ENCODE data around the gene ARID5A.

The ARID5A gene

GRCh38 chr2:96546321-96546720 lies 9.8 kb downstream of the ARID5A start:
- ChIA-PET CTCF (interaction anchor here (0.8 kb wide), 1 partner anchor 37 kb away, joined by 3 read pairs; no protein-coding TSS in a partner anchor), POLR2A (no interaction called here)
- DNase-seq (ENCODE audit: extremely low spot score): no peak
- TF ChIP-seq L3MBTL2 (conservative IDR thresholded peaks at IDR 0.05): no peak
- TF ChIP-seq ZNF384 (IDR thresholded peaks at IDR 0.05): no peak
- no peak for TF ChIP-seq SP1 (IDR thresholded peaks at IDR 0.05)
- no peak for TF ChIP-seq FOXK2 (IDR thresholded peaks at IDR 0.05)
- TF ChIP-seq TARDBP (IDR thresholded peaks at IDR 0.05): no peak
- TF ChIP-seq NFRKB (IDR thresholded peaks at IDR 0.05): no peak
- no peak for TF ChIP-seq BHLHE40 (IDR thresholded peaks at IDR 0.05; ENCODE audit: borderline replicate concordance)
- no peak for TF ChIP-seq SUZ12 (IDR thresholded peaks at IDR 0.05)
- TF ChIP-seq HDGF (IDR thresholded peaks at IDR 0.05; ENCODE audit: borderline replicate concordance): no peak
- no peak for TF ChIP-seq PKNOX1 (IDR thresholded peaks at IDR 0.05)

GRCh38 chr2:96546797-96547196 lies 10.2 kb downstream of the ARID5A start:
- no peak for DNase-seq (ENCODE audit: extremely low spot score)
- ChIA-PET POLR2A (interaction anchor here (0.6 kb wide), 1 partner anchor 10 kb away, joined by 3 read pairs; no protein-coding TSS in a partner anchor), CTCF (interaction anchor here (0.8 to 1.0 kb wide), 2 partner anchors 11 to 37 kb away, joined by 3 read pairs; no protein-coding TSS in a partner anchor)
- no peak for TF ChIP-seq CTBP1 (IDR thresholded peaks at IDR 0.05; ENCODE audit: borderline replicate concordance)
- no peak for TF ChIP-seq ARNT (IDR thresholded peaks at IDR 0.05)
- no peak for TF ChIP-seq FOXM1 (IDR thresholded peaks at IDR 0.05; ENCODE audit: borderline replicate concordance)
- TF ChIP-seq PKNOX1 (IDR thresholded peaks at IDR 0.05): no peak
- TF ChIP-seq SUZ12 (IDR thresholded peaks at IDR 0.05): no peak

GRCh38 chr2:96547203-96547641 lies 10.7 kb downstream of the ARID5A start:
- ChIA-PET CTCF (interaction anchor here (1.0 kb wide), 1 partner anchor 10 kb away, joined by 3 read pairs; no protein-coding TSS in a partner anchor), POLR2A (interaction anchor here (0.6 to 1.1 kb wide), 2 partner anchors 10 to 241 kb away, joined by 3 read pairs; no protein-coding TSS in a partner anchor)
- TF ChIP-seq TARDBP (IDR thresholded peaks at IDR 0.05): no peak
- no peak for TF ChIP-seq NFRKB (IDR thresholded peaks at IDR 0.05)
- TF ChIP-seq ARNT (IDR thresholded peaks at IDR 0.05): no peak
- TF ChIP-seq LEF1 (IDR thresholded peaks at IDR 0.05; ENCODE audit: borderline replicate concordance): no peak
- TF ChIP-seq FOXK2 (IDR thresholded peaks at IDR 0.05): no peak
- no peak for TF ChIP-seq FOXM1 (IDR thresholded peaks at IDR 0.05; ENCODE audit: borderline replicate concordance)
- TF ChIP-seq FOXA1 (IDR thresholded peaks at IDR 0.05): no peak
- no peak for TF ChIP-seq SUZ12 (IDR thresholded peaks at IDR 0.05)
- TF ChIP-seq SP1 (IDR thresholded peaks at IDR 0.05): no peak
- TF ChIP-seq PKNOX1 (IDR thresholded peaks at IDR 0.05): no peak
- TF ChIP-seq CTBP1 (IDR thresholded peaks at IDR 0.05; ENCODE audit: borderline replicate concordance): no peak
- TF ChIP-seq ZNF384 (IDR thresholded peaks at IDR 0.05): no peak
- no peak for TF ChIP-seq BHLHE40 (IDR thresholded peaks at IDR 0.05; ENCODE audit: borderline replicate concordance)
- TF ChIP-seq L3MBTL2 (conservative IDR thresholded peaks at IDR 0.05): no peak
- TF ChIP-seq HDGF (IDR thresholded peaks at IDR 0.05; ENCODE audit: borderline replicate concordance): no peak
- TF ChIP-seq ELF4 (IDR thresholded peaks at IDR 0.05): no peak
- no peak for DNase-seq (ENCODE audit: extremely low spot score)

GRCh38 chr2:96547731-96548171 lies 11.2 kb downstream of the ARID5A start:
- no peak for DNase-seq (ENCODE audit: extremely low spot score)
- TF ChIP-seq NFRKB (IDR thresholded peaks at IDR 0.05) (no peak), L3MBTL2 (conservative IDR thresholded peaks at IDR 0.05) (no peak), SUZ12 (IDR thresholded peaks at IDR 0.05) (no peak), PKNOX1 (IDR thresholded peaks at IDR 0.05) (no peak), FOXA1 (IDR thresholded peaks at IDR 0.05) (no peak)
- ChIA-PET POLR2A (interaction anchor here (0.6 to 1.1 kb wide), 2 partner anchors 15 to 242 kb away, joined by 3 read pairs; no protein-coding TSS in a partner anchor), CTCF (interaction anchor here (1.0 kb wide), 1 partner anchor 10 kb away, joined by 3 read pairs; no protein-coding TSS in a partner anchor)

GRCh38 chr2:96548558-96549465 lies 12.3 kb downstream of the ARID5A start:
- CTCF ChIA-PET: interaction anchor here (0.8 kb wide), 1 partner anchor 13 kb away, joined by 3 read pairs; no protein-coding TSS in a partner anchor
- POLR2A ChIA-PET: interaction anchor here (1.3 kb wide), 1 partner anchor 10 kb away, joined by 3 read pairs; no protein-coding TSS in a partner anchor
- no peak for TF ChIP-seq L3MBTL2 (conservative IDR thresholded peaks at IDR 0.05)
- TF ChIP-seq FOXM1 (IDR thresholded peaks at IDR 0.05; ENCODE audit: borderline replicate concordance): no peak
- no peak for TF ChIP-seq ELF4 (IDR thresholded peaks at IDR 0.05)
- TF ChIP-seq TARDBP (IDR thresholded peaks at IDR 0.05): no peak
- no peak for TF ChIP-seq NFRKB (IDR thresholded peaks at IDR 0.05)
- no peak for TF ChIP-seq PKNOX1 (IDR thresholded peaks at IDR 0.05)
- no peak for TF ChIP-seq SUZ12 (IDR thresholded peaks at IDR 0.05)
- no peak for TF ChIP-seq FOXK2 (IDR thresholded peaks at IDR 0.05)
- no peak for TF ChIP-seq HDGF (IDR thresholded peaks at IDR 0.05; ENCODE audit: borderline replicate concordance)
- no peak for TF ChIP-seq CTBP1 (IDR thresholded peaks at IDR 0.05; ENCODE audit: borderline replicate concordance)
- no peak for TF ChIP-seq BHLHE40 (IDR thresholded peaks at IDR 0.05; ENCODE audit: borderline replicate concordance)
- TF ChIP-seq FOXA1 (IDR thresholded peaks at IDR 0.05): no peak
- no peak for TF ChIP-seq SP1 (IDR thresholded peaks at IDR 0.05)
- no peak for TF ChIP-seq ZNF384 (IDR thresholded peaks at IDR 0.05)
- TF ChIP-seq ARNT (IDR thresholded peaks at IDR 0.05): no peak
- TF ChIP-seq LEF1 (IDR thresholded peaks at IDR 0.05; ENCODE audit: borderline replicate concordance): no peak
- DNase-seq (ENCODE audit: extremely low spot score): no peak

All from HEK293T (cell line).